Sigmoid colon (tissue), 7 donors: ENCODE measurements around the gene SLC12A4. TPM values are rescaled to one million over a fixed set of nuclear protein-coding genes. Genes with fewer than 3 reads are reported as not detected.
"Not testable (repeated sequence)": the region's sequence is repeated elsewhere in the genome, so short reads cannot be mapped to it uniquely, and the experiment has no call there.

ENCODE experiments used
- DNase-seq: peaks from one replicate; pipeline ENCODE4 v3.0.0-alpha.2; 2019
- H3K27ac ChIP-seq, 4 donors: fragments of 200-600 bp; sonication (generic); one replicate each; pipeline ENCODE4 v1.5.1; 2016 to 2019; ENCODE audit warnings: mild to moderate bottlenecking in 1 of 4
- H3K27me3 ChIP-seq, 3 donors: fragments of 200-600 bp; sonication (generic); one replicate each; pipeline ENCODE4 v1.5.1; 2019; ENCODE audit warnings: mild to moderate bottlenecking in 1 of 3
- H3K36me3 ChIP-seq, 4 donors: fragments of 200-600 bp; sonication (generic); one replicate each; pipeline ENCODE4 v1.5.1; 2016 to 2019
- H3K4me1 ChIP-seq, 4 donors: fragments of 200-600 bp; sonication (generic); one replicate each; pipeline ENCODE4 v1.5.1; 2017 to 2019
- H3K4me3 ChIP-seq, 4 donors: fragments of 200-600 bp; sonication (generic); one replicate each; pipeline ENCODE4 v1.5.1; 2017 to 2019; ENCODE audit warnings: mild to moderate bottlenecking in 2 of 4, moderate library complexity in 1 of 4
- H3K9me3 ChIP-seq, 4 donors: fragments of 200-600 bp in 3 of 4; sonication (generic) in 3 of 4; one replicate each; pipeline versions ENCODE4 v1.5.1 to v1.6.1; 2013 to 2019
- CTCF ChIP-seq, 4 experiments: fragments of 450-650 bp in 3 of 4; fragments of 200-600 bp in 1 of 4; IDR thresholded peaks; one replicate each; pipeline ENCODE4 v1.5.1; 2016 to 2019; ENCODE audit warnings: antibody characterized with exemption in 4 of 4, mild to moderate bottlenecking in 3 of 4, moderate library complexity in 2 of 4
- EP300 ChIP-seq, 4 donors: sonication (generic); formaldehyde crosslinking; IDR thresholded peaks; one replicate each; pipeline ENCODE4 v1.6.1; 2017; ENCODE audit warnings: antibody characterized with exemption in 4 of 4
- POLR2A ChIP-seq, 2 donors: fragments of 450-650 bp; IDR thresholded peaks; one replicate each; pipeline ENCODE4 v1.6.1; 2016; ENCODE audit warnings: antibody characterized with exemption in 2 of 2, mild to moderate bottlenecking in 2 of 2, moderate library complexity in 2 of 2
- POLR2AphosphoS5 ChIP-seq, 4 donors: sonication (generic); formaldehyde crosslinking; IDR thresholded peaks; one replicate each; pipeline ENCODE4 v1.6.1; 2017; ENCODE audit warnings: antibody characterized with exemption in 4 of 4
- WGBS, 2 donors: extraction: QIAGEN DNeasy Blood & Tissue Kit; methylation state at CpG; one replicate each; pipeline ENCODE4 v1.1.7; 2013; 5-methylcytosine and 5-hydroxymethylcytosine counted together
- intact Hi-C: fragments of 100-400 bp; cut with DNase I; formaldehyde crosslinking; loops from one replicate; pipeline ENCODE4 v1.15.1; 2023
- polyA plus RNA-seq, 3 donors: library from polyadenylated mRNA; stranded (reverse); fragments of 200-250 nt; gene quantifications; one replicate each; pipeline ENCODE4 v1.2.3, GENCODE V29; 2013
- total RNA-seq, 4 donors: library from RNA; depleted of rRNA; stranded (reverse); fragments of >200 nt; gene quantifications; one replicate each; pipeline ENCODE4 v1.1.0, GENCODE V29; 2016
- donor health status: healthy with polysubstance abuse.
- donor health status: Bipolar disorder and iron deficiency.
- donor health status: healthy.

Gene SLC12A4
- total and polyA plus RNA-seq, 7 donors: 3.0 to 77.0 (median 27.6) TPM

- TF ChIP-seq CTCF (IDR thresholded peaks at IDR 0.05): no peak
- Histone ChIP-seq H3K9me3 (no peaks in the 10 kb centered on the region), H3K27me3 (no peaks in the 10 kb centered on the region), H3K36me3 (peaks cover 16 to 55% (median 29%) of the 10 kb centered on the region in 4 donors), H3K4me1 (peaks cover 0 to 55% (median 47%) of the 10 kb centered on the region in 4 donors), H3K4me3 (no peak overlapping the region), H3K27ac (peak overlapping the region; percentile 22 to 85 (median 77))
- WGBS, 2 donors: 58 to 75% methylated on average over 9 of the region's 9 CpGs
- no peak for DNase-seq
- intact Hi-C loops: no loop called here
Observed at GRCh38 chr16:67941469-67942199, 26.8 kb downstream of the SLC12A4 start.

- peak overlapping the region in 1 of 4 donors; percentile 7 for H3K27ac ChIP-seq
- H3K36me3 ChIP-seq: peaks cover 5 to 45% (median 18%) of the 10 kb centered on the region in 4 donors
- H3K27me3 ChIP-seq: no peaks in the 10 kb centered on the region
- TF ChIP-seq CTCF (IDR thresholded peaks at IDR 0.05) (no peak), EP300 (IDR thresholded peaks at IDR 0.05) (no peak), POLR2A (IDR thresholded peaks at IDR 0.05) (no peak), POLR2AphosphoS5 (IDR thresholded peaks at IDR 0.05) (no peak)
- 91 to 96% methylated on average over 5 of the region's 5 CpGs for WGBS, 2 donors
- DNase-seq: no peak
- peaks cover 0 to 54% (median 44%) of the 10 kb centered on the region in 4 donors for H3K4me1 ChIP-seq
- no peaks in the 10 kb centered on the region for H3K9me3 ChIP-seq
- H3K4me3 ChIP-seq: no peak overlapping the region
- intact Hi-C loops: no loop called here
Observed at GRCh38 chr16:67940446-67941089, 27.9 kb downstream of the SLC12A4 start.

- Histone ChIP-seq H3K36me3 (peaks cover 0 to 37% (median 12%) of the 10 kb centered on the region in 4 donors), H3K27ac (peak overlapping the region in 2 of 4 donors; percentile 7 to 42), H3K4me1 (peaks cover 0 to 52% (median 44%) of the 10 kb centered on the region in 4 donors), H3K4me3 (no peak overlapping the region), H3K27me3 (no peaks in the 10 kb centered on the region), H3K9me3 (no peaks in the 10 kb centered on the region)
- WGBS, 2 donors: 56 to 63% methylated on average over 33 of the region's 33 CpGs
- TF ChIP-seq POLR2AphosphoS5 (IDR thresholded peaks at IDR 0.05) (peak in 2 of 4 donors; percentile 10 to 34), EP300 (IDR thresholded peaks at IDR 0.05) (no peak), CTCF (IDR thresholded peaks at IDR 0.05) (no peak), POLR2A (IDR thresholded peaks at IDR 0.05) (no peak)
- no peak for DNase-seq
- intact Hi-C loops: loop anchor here (5.0 to 10.0 kb wide), 2 partner anchors 97 to 415 kb away; partner anchors contain the start of genes RIPOR1 and THAP11
Observed at GRCh38 chr16:67939507-67940445, 28.7 kb downstream of the SLC12A4 start.

- intact Hi-C loops: loop anchor here (5.0 to 10.0 kb wide), 2 partner anchors 95 to 413 kb away; partner anchors contain the start of genes RIPOR1 and THAP11
- Histone ChIP-seq H3K27ac (peak overlapping the region in 3 of 4 donors; percentile 92 to 97 (median 95)), H3K36me3 (peaks cover 0 to 35% (median 9%) of the 10 kb centered on the region in 4 donors), H3K4me1 (peaks cover 0 to 39% (median 31%) of the 10 kb centered on the region in 4 donors)
- WGBS, 2 donors: 94 to 96% methylated on average over 5 of the region's 5 CpGs
- DNase-seq, H3K27me3 ChIP-seq, H3K9me3 ChIP-seq, H3K4me3 ChIP-seq: not testable (repeated sequence)
Observed at GRCh38 chr16:67937713-67938112, 30.7 kb downstream of the SLC12A4 start.
